Measurements from ENCODE around the gene SSBP2. TPM values are rescaled to one million over a fixed set of nuclear protein-coding genes. Genes with fewer than 3 reads are reported as not detected.
"Not testable (repeated sequence)": the region's sequence is repeated elsewhere in the genome, so short reads cannot be mapped to it uniquely, and the experiment has no call there.

SSBP2 gene
- total and polyA plus RNA-seq, 7 donors: 9.9 to 89.2 (median 68.7) TPM

- no peaks in the 10 kb centered on the region for H3K36me3 ChIP-seq
- H3K27ac ChIP-seq: no peak overlapping the region
- no peaks in the 10 kb centered on the region for H3K27me3 ChIP-seq
- 94 to 95% methylated on average over 1 of the region's 1 CpG for WGBS, 2 donors
- no peak for DNase-seq
- no peak for TF ChIP-seq EP300 (IDR thresholded peaks at IDR 0.05)
- TF ChIP-seq CTCF (IDR thresholded peaks at IDR 0.05): no peak
- no peak for TF ChIP-seq POLR2A (IDR thresholded peaks at IDR 0.05)
- no peak for TF ChIP-seq POLR2AphosphoS5 (IDR thresholded peaks at IDR 0.05)
- H3K4me3 ChIP-seq: no peak overlapping the region
- intact Hi-C loops (cut with DNase I): no loop called here
- no peaks in the 10 kb centered on the region for H3K4me1 ChIP-seq
- H3K9me3 ChIP-seq: no peaks in the 10 kb centered on the region
Measured at GRCh38 chr5:81408496-81408895, 342.4 kb downstream of the SSBP2 start.

GRCh38 chr5:81407811-81408210, 343.1 kb downstream of the SSBP2 start:
- H3K27me3 ChIP-seq; DNase-seq; H3K4me1 ChIP-seq; H3K9me3 ChIP-seq; H3K27ac ChIP-seq; H3K36me3 ChIP-seq; intact Hi-C loops (cut with DNase I); H3K4me3 ChIP-seq: not testable (repeated sequence)
- WGBS, 2 donors: 86 to 88% methylated on average over 4 of the region's 4 CpGs

- WGBS, 2 donors: 85 to 94% methylated on average over 7 of the region's 7 CpGs
- Histone ChIP-seq H3K4me1 (no peaks in the 10 kb centered on the region), H3K9me3 (no peaks in the 10 kb centered on the region), H3K36me3 (no peaks in the 10 kb centered on the region), H3K27ac (no peak overlapping the region), H3K27me3 (no peaks in the 10 kb centered on the region), H3K4me3 (no peak overlapping the region)
- DNase-seq: no peak
- intact Hi-C loops (cut with DNase I): no loop called here
- TF ChIP-seq POLR2AphosphoS5 (IDR thresholded peaks at IDR 0.05): no peak
- no peak for TF ChIP-seq EP300 (IDR thresholded peaks at IDR 0.05)
- TF ChIP-seq CTCF (IDR thresholded peaks at IDR 0.05): no peak
- TF ChIP-seq POLR2A (IDR thresholded peaks at IDR 0.05): no peak
Measured at GRCh38 chr5:81405126-81405891, 345.6 kb downstream of the SSBP2 start.

GRCh38 chr5:81402192-81402930, 348.5 kb downstream of the SSBP2 start:
- TF ChIP-seq EP300 (IDR thresholded peaks at IDR 0.05) (no peak), CTCF (IDR thresholded peaks at IDR 0.05) (no peak), POLR2A (IDR thresholded peaks at IDR 0.05) (no peak), POLR2AphosphoS5 (IDR thresholded peaks at IDR 0.05) (peak in 1 of 4 donors; percentile 1)
- intact Hi-C loops (cut with DNase I): no loop called here
- WGBS, 2 donors: 25 to 61% methylated on average over 2 of the region's 2 CpGs

GRCh38 chr5:81401266-81401665, 349.6 kb downstream of the SSBP2 start:
- Histone ChIP-seq H3K9me3 (no peaks in the 10 kb centered on the region), H3K36me3 (no peaks in the 10 kb centered on the region), H3K27ac (no peak overlapping the region), H3K27me3 (no peaks in the 10 kb centered on the region), H3K4me3 (no peak overlapping the region), H3K4me1 (no peaks in the 10 kb centered on the region)
- intact Hi-C loops (cut with DNase I): no loop called here
- 88 to 91% methylated on average over 11 of the region's 11 CpGs for WGBS, 2 donors
- TF ChIP-seq POLR2A (IDR thresholded peaks at IDR 0.05) (no peak), POLR2AphosphoS5 (IDR thresholded peaks at IDR 0.05) (peak in 1 of 4 donors; percentile 45)
- no peak for DNase-seq

More at GRCh38 chr5:81402192-81402930, 348.5 kb downstream of the SSBP2 start:
- H3K4me1 ChIP-seq: no peaks in the 10 kb centered on the region
- DNase-seq: no peak
- H3K27ac ChIP-seq: no peak overlapping the region
- no peaks in the 10 kb centered on the region for H3K9me3 ChIP-seq
- no peaks in the 10 kb centered on the region for H3K27me3 ChIP-seq
- H3K4me3 ChIP-seq: no peak overlapping the region
- H3K36me3 ChIP-seq: no peaks in the 10 kb centered on the region
